NOMO-1 treated with DMSO at 0.1 percent for 48 hours (cell line): ENCODE results near the gene CFAP57.

ENCODE experiments used
- DNase-seq: peaks from one replicate; lab custom pipeline; 2025; ENCODE audit not compliant: unreplicated experiment; lab: John Stamatoyannopoulos, UW

The CFAP57 gene

DNA sequence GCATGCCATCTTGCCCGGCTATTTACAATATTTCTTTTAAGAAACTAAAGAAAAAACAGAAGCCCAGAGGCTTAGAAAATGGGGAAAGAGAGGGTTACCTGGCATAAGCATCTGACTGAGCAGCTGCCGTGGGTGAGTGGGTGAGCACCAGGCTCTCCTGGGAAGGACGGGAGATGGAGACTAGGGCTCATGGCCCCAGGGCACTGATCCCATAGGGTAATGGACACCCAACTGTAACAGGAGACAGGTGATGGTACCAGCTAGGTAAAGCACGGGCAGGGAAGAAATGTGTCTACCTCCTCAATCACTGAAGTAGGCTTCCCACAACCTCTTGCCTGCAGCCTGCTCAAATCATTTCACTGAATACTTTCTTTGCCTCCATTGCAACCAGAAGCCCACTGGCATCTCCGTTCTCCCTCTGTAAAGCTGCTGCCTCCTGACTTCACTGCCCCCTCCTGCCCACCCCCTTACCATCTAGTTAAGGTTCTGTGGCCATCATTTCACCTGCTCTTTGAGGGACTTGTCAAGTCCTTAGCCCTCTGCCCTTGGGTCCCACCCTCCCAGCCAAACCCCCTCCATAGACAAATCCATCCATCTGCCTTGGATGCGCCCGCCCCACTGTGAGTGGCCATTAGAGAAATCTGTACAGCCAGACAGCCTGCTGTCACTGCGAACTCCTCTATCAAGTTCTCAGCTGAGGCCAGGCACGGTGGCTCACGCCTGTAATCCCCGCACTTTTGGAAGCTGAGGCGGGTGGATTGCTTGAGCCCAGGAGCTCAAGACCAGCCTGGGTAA, 103.9 kb downstream of the CFAP57 start:
- DNase-seq = no peak

DNA sequence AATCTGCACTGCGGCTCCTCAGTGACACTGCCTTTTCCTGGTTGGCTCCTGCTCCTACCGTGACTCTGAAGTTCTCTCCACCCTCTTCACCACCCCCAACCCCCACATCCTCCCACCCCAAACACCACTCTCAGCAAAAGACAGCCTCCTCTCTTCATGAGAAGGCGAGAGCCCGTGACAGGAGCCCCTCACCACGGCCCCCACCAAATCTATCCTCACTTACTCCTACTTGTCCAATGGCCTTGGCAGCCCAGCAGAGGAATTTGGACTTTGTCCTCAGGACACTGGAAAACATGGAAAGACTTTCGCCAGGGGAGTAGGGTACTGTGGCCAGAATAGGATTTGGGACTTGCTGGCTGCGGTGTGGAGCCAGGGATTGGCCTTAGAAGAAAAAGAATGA, 104.5 kb downstream of the CFAP57 start:
- no peak for DNase-seq

DNA sequence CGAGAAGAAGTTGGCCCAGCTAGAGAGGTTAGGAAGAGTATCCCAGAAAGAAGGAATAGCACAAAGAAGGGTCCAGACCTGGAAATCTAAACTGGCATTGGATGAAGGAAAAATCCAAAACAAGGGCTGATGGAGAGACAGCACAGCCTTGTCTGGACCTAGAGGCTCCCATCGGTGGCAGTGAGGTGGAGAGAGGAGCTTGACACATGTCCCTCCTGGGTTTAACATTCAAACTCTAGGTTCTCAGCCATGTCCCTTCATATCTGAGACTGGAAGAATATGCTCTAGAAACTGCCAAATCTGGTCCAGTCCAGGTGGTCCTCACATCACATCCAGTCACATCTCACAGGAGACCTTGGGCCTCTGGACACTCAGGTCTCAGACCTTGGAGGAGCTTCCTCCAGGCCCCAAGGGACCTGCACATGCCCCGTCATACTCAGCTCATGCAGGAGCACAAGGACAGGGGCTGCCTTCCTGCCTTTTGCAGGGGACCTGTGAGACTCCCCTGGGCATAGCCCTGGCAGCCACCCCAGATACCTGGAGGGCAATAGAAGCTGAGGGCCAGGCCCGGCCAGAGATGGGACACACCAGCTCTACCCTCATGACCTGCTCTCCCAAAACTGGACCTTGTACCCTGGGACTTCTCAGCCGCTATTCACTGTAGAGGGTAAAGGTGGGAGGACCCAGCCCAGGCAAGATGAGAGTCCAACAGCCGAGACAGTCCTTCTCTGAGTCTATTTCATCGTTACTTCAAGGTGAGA, 105.2 kb downstream of the CFAP57 start:
- DNase-seq = no peak

- no peak for DNase-seq
Observed at GRCh38 chr1:43279161-43279560, 107.0 kb downstream of the CFAP57 start.

DNA sequence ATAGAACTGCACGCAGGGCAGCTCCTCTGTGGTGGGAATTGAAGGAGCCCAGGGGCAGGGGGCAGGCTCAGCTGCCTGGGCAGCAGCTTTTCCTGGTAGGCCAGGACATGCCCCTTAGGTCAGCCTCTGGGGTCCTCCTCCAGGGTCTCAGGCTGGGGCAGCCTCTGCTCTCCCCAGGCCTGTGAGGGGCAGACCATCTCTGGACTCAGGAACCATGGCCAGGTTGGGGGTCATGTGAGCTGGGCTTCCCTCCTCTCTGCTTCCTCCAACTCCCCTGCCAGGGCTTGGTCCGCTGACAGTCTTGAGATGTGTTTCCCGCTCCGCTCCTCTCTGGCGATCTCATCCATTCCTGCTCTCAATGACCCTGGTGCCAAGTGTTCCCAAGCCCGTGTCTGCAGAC, 107.5 kb downstream of the CFAP57 start:
- DNase-seq = no peak

DNA sequence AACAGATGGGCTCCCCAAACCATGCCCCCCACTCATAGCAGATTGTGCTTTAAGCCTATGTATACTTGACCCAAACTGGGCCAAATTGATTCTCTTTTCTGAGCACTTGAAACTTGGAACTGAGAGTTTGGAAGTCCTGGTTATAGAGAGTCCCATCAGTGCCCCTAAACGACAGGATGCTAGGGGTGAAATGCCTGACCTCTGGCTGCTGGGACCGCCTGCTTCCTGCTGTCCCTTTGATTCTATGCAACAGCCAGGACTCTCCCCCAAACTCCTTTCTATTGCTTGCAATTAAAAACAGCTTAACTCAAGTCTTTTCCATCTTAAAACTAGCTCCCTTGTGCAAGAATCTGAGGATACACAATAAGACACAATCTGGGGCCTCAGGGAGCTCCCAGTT, 108.6 kb downstream of the CFAP57 start:
- no peak for DNase-seq

DNA sequence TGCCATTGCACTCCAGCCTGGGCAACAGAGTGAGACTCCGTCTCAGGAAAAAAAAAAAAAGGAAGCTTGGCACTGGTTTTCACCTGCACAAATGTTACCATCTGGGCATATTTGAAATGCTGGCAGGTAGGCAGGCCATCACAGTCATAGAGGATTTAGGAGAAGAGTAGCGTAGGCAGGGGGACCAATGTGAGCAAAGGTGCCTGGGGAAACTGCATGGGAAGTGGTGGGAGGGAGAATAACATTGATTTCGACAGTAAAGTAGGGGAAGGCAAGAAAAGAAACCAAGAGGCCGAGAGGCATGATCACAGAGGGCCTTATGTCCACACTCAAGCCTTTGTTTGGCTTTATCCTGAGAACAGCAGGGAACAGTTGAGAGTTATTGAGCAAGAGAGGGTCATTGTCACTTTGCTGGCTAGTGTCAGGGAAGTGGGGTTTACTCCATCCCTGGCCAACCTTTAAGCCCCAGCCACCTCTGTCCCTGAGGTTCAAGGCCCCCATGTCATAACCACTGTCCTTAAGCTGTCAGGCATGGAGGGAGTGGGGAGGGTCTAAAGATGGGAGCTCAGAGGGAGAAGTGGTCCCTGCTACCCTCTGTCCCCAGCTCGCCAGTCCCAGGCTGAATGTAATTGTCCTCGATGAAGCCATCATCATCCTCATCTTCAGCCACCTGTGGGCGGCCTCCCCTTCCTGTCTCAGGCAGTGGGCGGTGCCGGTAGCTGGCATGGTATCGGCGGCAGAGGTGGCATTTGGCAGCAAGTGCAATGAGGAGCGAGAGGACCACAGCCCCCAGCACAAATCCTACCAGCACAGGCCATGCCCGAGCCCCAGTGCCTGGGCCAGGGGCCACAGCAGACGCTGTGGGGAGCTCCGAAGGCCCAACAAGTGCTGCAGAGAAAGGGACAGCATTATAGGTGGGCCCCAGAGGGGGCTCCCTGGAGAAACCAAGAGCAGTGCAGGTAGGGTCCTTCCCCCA, 110.4 kb downstream of the CFAP57 start:
- DNase-seq = no peak

- no peak for DNase-seq
Observed at GRCh38 chr1:43284065-43284464, 111.9 kb downstream of the CFAP57 start.

- DNase-seq = no peak
Observed at GRCh38 chr1:43284546-43285110, 112.5 kb downstream of the CFAP57 start.

- no peak for DNase-seq
Observed at GRCh38 chr1:43285269-43285990, 113.3 kb downstream of the CFAP57 start, which contains the start of gene C1orf210. TSS of gene C1orf210 (minus strand) at chr1:43285581. CDS start at chr1:43283270, 2,311 bp downstream.

- DNase-seq = no peak
Observed at GRCh38 chr1:43286115-43286514, 114.0 kb downstream of the CFAP57 start.

GRCh38 chr1:43286533-43286932, 114.4 kb downstream of the CFAP57 start:
- no peak for DNase-seq

GRCh38 chr1:43288058-43288784, 116.1 kb downstream of the CFAP57 start:
- DNase-seq = no peak

GRCh38 chr1:43288785-43289706, 116.9 kb downstream of the CFAP57 start:
- no peak for DNase-seq

DNA sequence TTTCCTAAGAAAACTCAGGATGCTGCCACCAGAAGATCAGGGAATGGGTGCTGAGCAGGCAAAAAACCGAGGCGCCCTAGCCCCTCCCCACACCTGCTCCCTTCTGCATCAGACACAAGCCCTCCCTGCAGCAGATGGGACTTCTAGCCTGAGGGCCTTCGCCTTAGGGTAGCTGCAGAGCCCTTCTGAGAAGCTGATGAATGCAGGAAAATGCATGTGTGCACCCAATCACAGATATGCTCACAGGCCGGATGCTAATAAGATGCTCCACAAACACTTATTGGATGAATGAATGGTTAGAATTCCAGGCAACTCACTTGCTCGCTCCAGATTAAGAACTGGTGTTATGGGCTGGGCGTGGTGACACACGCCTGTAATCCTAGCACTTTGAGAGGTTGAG, 120.1 kb downstream of the CFAP57 start:
- DNase-seq = no peak

- DNase-seq = no peak
Observed at GRCh38 chr1:43292679-43293078, 120.5 kb downstream of the CFAP57 start.

DNA sequence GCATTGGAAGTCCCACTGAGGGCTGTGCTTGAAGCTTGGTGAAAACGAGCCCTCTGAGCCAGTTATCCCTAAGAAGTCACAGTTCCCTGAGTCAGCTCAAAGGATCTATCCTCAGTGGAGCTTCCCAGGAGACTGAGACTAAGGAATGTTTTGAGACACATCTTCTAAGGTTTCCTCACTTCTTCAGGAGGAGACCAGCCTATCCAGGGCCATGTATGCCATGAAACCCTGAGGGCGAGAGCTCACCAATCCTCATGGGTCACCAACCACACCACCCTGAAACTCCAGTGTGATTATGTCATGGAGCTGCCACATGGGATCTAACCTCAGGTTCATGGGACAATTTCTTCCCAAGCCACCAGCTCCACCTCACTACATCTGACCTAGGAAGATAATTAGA, 121.0 kb downstream of the CFAP57 start:
- no peak for DNase-seq
